HepG2 (cell line): Measurements from ENCODE around the gene CNTNAP1. TPM values are rescaled to one million over a fixed set of nuclear protein-coding genes. Genes with fewer than 3 reads are reported as not detected.

Source experiments
- AGO1 ChIP-seq: fragments of 200-400 bp; formaldehyde crosslinking; IDR thresholded peaks from 2 replicates; pipeline ENCODE4 v1.6.1; 2017; ENCODE audit warnings: mild to moderate bottlenecking, low read depth, low read length, moderate library complexity; ENCODE audit not compliant: poor library complexity, severe bottlenecking
- ATF1 ChIP-seq: IDR thresholded peaks from 2 replicates; pipeline ENCODE4 v1.6.1; 2016; ENCODE audit warnings: mild to moderate bottlenecking, control low read depth
- BORCS8-MEF2B ChIP-seq: sonication (generic); formaldehyde crosslinking; IDR thresholded peaks from 2 replicates; pipeline ENCODE4 v1.8.0; 2022; ENCODE audit warnings: mild to moderate bottlenecking, missing genetic modification reagents
- CERS6 ChIP-seq: sonication (generic); formaldehyde crosslinking; IDR thresholded peaks from 2 replicates; pipeline ENCODE4 v1.5.0; 2020; ENCODE audit warnings: missing genetic modification reagents
- DZIP1 ChIP-seq: sonication (generic); formaldehyde crosslinking; IDR thresholded peaks from 2 replicates; pipeline ENCODE4 v1.5.0; 2020; ENCODE audit warnings: mild to moderate bottlenecking, missing genetic modification reagents
- FOXP1 ChIP-seq, 2 experiments: fragments of 450-650 bp in 1 of 2; IDR thresholded peaks; 2 replicates each; pipeline ENCODE4 v1.6.1; 2017 to 2018; ENCODE audit warnings: antibody characterized with exemption in 1 of 2
- HBP1 ChIP-seq: IDR thresholded peaks from 2 replicates; pipeline ENCODE4 v1.6.1; 2016; ENCODE audit warnings: low read depth, control low read depth
- IRF2 ChIP-seq: IDR thresholded peaks from 2 replicates; pipeline ENCODE4 v1.6.1; 2018; ENCODE audit warnings: missing genetic modification reagents, missing compliant biosample characterization
- ISX ChIP-seq: sonication (generic); formaldehyde crosslinking; conservative IDR thresholded peaks from 2 replicates; pipeline ENCODE4 v1.5.0; 2020; ENCODE audit warnings: missing genetic modification reagents
- LCORL ChIP-seq, 2 experiments: fragments of 450-650 bp in 1 of 2; sonication (generic) in 1 of 2; formaldehyde crosslinking in 1 of 2; IDR thresholded peaks; 2 replicates each; pipeline versions ENCODE4 v1.5.0 to v1.6.1; 2017 to 2020; ENCODE audit warnings: antibody characterized with exemption in 1 of 2, missing genetic modification reagents in 1 of 2
- MBNL3 ChIP-seq: fragments of 250-450 bp; sonication (Bioruptor Pico); conservative IDR thresholded peaks from 2 replicates; pipeline ENCODE4 v1.8.0; 2022; ENCODE audit warnings: mild to moderate bottlenecking, inconsistent platforms
- PCBP2 ChIP-seq: fragments of 200-400 bp; formaldehyde crosslinking; optimal IDR thresholded peaks from 2 replicates; pipeline ENCODE3; 2018; ENCODE audit warnings: low read length, low read depth; ENCODE audit not compliant: poor library complexity, severe bottlenecking
- POGZ ChIP-seq: sonication (generic); formaldehyde crosslinking; IDR thresholded peaks from 2 replicates; pipeline ENCODE4 v1.4.0; 2020; ENCODE audit warnings: mild to moderate bottlenecking, missing genetic modification reagents
- PRMT3 ChIP-seq: sonication (generic); formaldehyde crosslinking; IDR thresholded peaks from 2 replicates; pipeline ENCODE4 v1.8.1; 2022; ENCODE audit warnings: low read depth, mild to moderate bottlenecking, moderate library complexity, missing genetic modification reagents, borderline replicate concordance
- SIN3B ChIP-seq: fragments of 150-350 bp; IDR thresholded peaks from 2 replicates; pipeline ENCODE4 v1.6.1; 2014; ENCODE audit warnings: low read length
- TCF7 ChIP-seq: sonication (generic); IDR thresholded peaks from 2 replicates; pipeline ENCODE4 v1.6.1; 2016; ENCODE audit warnings: antibody characterized with exemption, low read depth
- WIZ ChIP-seq: sonication (generic); formaldehyde crosslinking; IDR thresholded peaks from 2 replicates; pipeline ENCODE4 v1.5.1; 2020; ENCODE audit warnings: mild to moderate bottlenecking, missing genetic modification reagents
- ZBTB26 ChIP-seq: IDR thresholded peaks from 2 replicates; pipeline ENCODE4 v1.6.1; 2016; ENCODE audit warnings: missing compliant biosample characterization, missing genetic modification reagents, borderline replicate concordance
- ZFP90 ChIP-seq: sonication (generic); formaldehyde crosslinking; IDR thresholded peaks from 2 replicates; pipeline ENCODE4 v1.8.0; 2022; ENCODE audit warnings: missing genetic modification reagents, mild to moderate bottlenecking, inconsistent platforms, borderline replicate concordance
- ZNF382 ChIP-seq: sonication (generic); formaldehyde crosslinking; IDR thresholded peaks from 2 replicates; pipeline ENCODE4 v1.5.0; 2020; ENCODE audit warnings: missing genetic modification reagents, mild to moderate bottlenecking, borderline replicate concordance
- ZNF44 ChIP-seq: sonication (generic); formaldehyde crosslinking; IDR thresholded peaks from 2 replicates; pipeline ENCODE4 v1.5.1; 2020; ENCODE audit warnings: mild to moderate bottlenecking, missing genetic modification reagents
- ZNF569 ChIP-seq: sonication (generic); formaldehyde crosslinking; IDR thresholded peaks from 2 replicates; pipeline ENCODE4 v1.5.0; 2020; ENCODE audit warnings: mild to moderate bottlenecking, missing genetic modification reagents, moderate library complexity, borderline replicate concordance
- ZNF737 ChIP-seq: sonication (generic); formaldehyde crosslinking; IDR thresholded peaks from 2 replicates; pipeline ENCODE4 v1.5.0; 2020; ENCODE audit warnings: missing genetic modification reagents, mild to moderate bottlenecking, borderline replicate concordance
- polyA plus RNA-seq, 8 experiments: library from polyadenylated mRNA; depleted of rRNA in 3 of 8; stranded (reverse) in 7 of 8; unstranded in 1 of 8; fragments of >200 nt; fragmentation: Illumina TruSeq in 4 of 8; extraction: Trizol in 4 of 8; gene quantifications; 2 replicates each; pipeline versions ENCODE4 v1.2.1 to v1.2.3, GENCODE V29; 2011 to 2016; ENCODE audit warnings: low read depth in 4 of 8, missing spikeins in 1 of 8, mixed read lengths in 1 of 8; ENCODE audit not compliant: insufficient read depth in 1 of 8
- total RNA-seq, 5 experiments: library from RNA; depleted of rRNA; stranded (reverse); fragments of >200 nt; fragmentation: Illumina TruSeq; extraction: Trizol; gene quantifications; 2 replicates each; pipeline ENCODE4 v1.2.3, GENCODE V29; 2016; ENCODE audit warnings: low read depth in 1 of 5

The CNTNAP1 gene
- total and polyA plus RNA-seq, 2 of the 13 experiments (the other 11 are each of a cell fraction or from before 2014, with no cell fraction given), result 4.5 to 7.7 TPM

GRCh38 chr17:42659079-42659931 lies 23.0 kb upstream of the CNTNAP1 start, which contains the start of gene TUBG2 (continued):
- TF ChIP-seq DZIP1 (no peak), FOXP1 (IDR thresholded peaks at IDR 0.05) (no peak), FOXP1 (CRISPR knock-in tag; IDR thresholded peaks at IDR 0.05) (no peak), SIN3B (no peak), PRMT3 (CRISPR knock-in tag) (no peak; the same call in 1 of the 2 replicates), WIZ (0 out of 2 replicates have a peak, but pooled peaks have one; percentile 40), HBP1 (peak; percentile 40), CERS6 (CRISPR knock-in tag) (no peak), POGZ (CRISPR knock-in tag) (peak; percentile 80), IRF2 (CRISPR knock-in tag) (peak; percentile 49; the same call in 1 of the 2 replicates), BORCS8-MEF2B (CRISPR knock-in tag) (peak; percentile 49; the same call in 1 of the 2 replicates), ZNF737 (CRISPR knock-in tag) (peak; percentile 87; the same call in 1 of the 2 replicates), LCORL (IDR thresholded peaks at IDR 0.05) (no peak), LCORL (CRISPR knock-in tag; IDR thresholded peaks at IDR 0.05) (no peak), AGO1 (no peak), ISX (CRISPR knock-in tag) (no peak), ZNF382 (no peak), ZNF44 (CRISPR knock-in tag) (peak; percentile 90; the same call in 1 of the 2 replicates), ZBTB26 (CRISPR knock-in tag) (0 out of 2 replicates have a peak, but pooled peaks have one; percentile 76), ZNF569 (CRISPR knock-in tag) (no peak), ZFP90 (CRISPR knock-in tag) (0 out of 2 replicates have a peak, but pooled peaks have one; percentile 23), TCF7 (no peak), PCBP2 (no peak), ATF1 (CRISPR knock-in tag) (no peak), MBNL3 (CRISPR knock-in tag) (no peak)
